Glutamatergic neuron (in vitro differentiated cells): ENCODE results near the gene H1-8. TPM values are rescaled to one million over a fixed set of nuclear protein-coding genes. Genes with fewer than 3 reads are reported as not detected.

Experiments
- DNase-seq: peaks from one replicate; pipeline ENCODE4 v3.0.0; 2022
- H3K27ac Mint-ChIP-seq: one replicate; pipeline ENCODE4 v1.8.0; 2020; ENCODE audit warnings: mild to moderate bottlenecking, mixed read lengths, inconsistent platforms; ENCODE audit not compliant: unreplicated experiment
- H3K27me3 Mint-ChIP-seq: one replicate; pipeline ENCODE4 v1.8.0; 2020; ENCODE audit warnings: mild to moderate bottlenecking, moderate library complexity, mixed read lengths, inconsistent platforms; ENCODE audit not compliant: unreplicated experiment
- H3K36me3 Mint-ChIP-seq: one replicate; pipeline ENCODE4 v1.8.0; 2020; ENCODE audit warnings: mild to moderate bottlenecking, mixed read lengths, inconsistent platforms; ENCODE audit not compliant: unreplicated experiment
- H3K4me1 Mint-ChIP-seq: one replicate; pipeline ENCODE4 v1.8.0; 2020; ENCODE audit warnings: mild to moderate bottlenecking, low read depth, mixed read lengths, inconsistent platforms; ENCODE audit not compliant: unreplicated experiment
- H3K4me3 Mint-ChIP-seq: one replicate; pipeline ENCODE4 v1.8.0; 2020; ENCODE audit warnings: mild to moderate bottlenecking, mixed read lengths, inconsistent platforms; ENCODE audit not compliant: unreplicated experiment
- H3K9me3 Mint-ChIP-seq: one replicate; pipeline ENCODE4 v1.8.0; 2020; ENCODE audit warnings: mild to moderate bottlenecking, moderate library complexity, mixed read lengths, inconsistent platforms; ENCODE audit not compliant: unreplicated experiment
- CTCF ChIP-seq: fragments of 200-600 bp; sonication (generic); IDR thresholded peaks from one replicate; pipeline ENCODE4 v1.5.0; 2021; ENCODE audit not compliant: partially characterized antibody, unreplicated experiment
- total RNA-seq: library from RNA; stranded (reverse); fragmentation: NEBNext Ultra II Directional; extraction: Animal tissue kit (Norgen Biotek cat#: 25700); gene quantifications from one replicate; pipeline ENCODE4 v1.2.1, GENCODE V29; 2021; ENCODE audit not compliant: unreplicated experiment

H1-8 gene
- total RNA-seq, 1 donor from 2014 or later: not detected

- Mint-ChIP-seq H3K9me3 (peaks cover 4% of the 10 kb centered on the region), H3K27ac (peak overlapping the region; percentile 72), H3K27me3 (peaks cover 4% of the 10 kb centered on the region), H3K36me3 (peaks cover 5% of the 10 kb centered on the region), H3K4me3 (peak overlapping the region; percentile 50), H3K4me1 (peaks cover 24% of the 10 kb centered on the region)
- DNase-seq: peak; percentile 62
- no peak for TF ChIP-seq CTCF
These were observed 18.1 kb downstream of the H1-8 start for GRCh38 chr3:129560911-129561594.

- H3K27me3 Mint-ChIP-seq: peaks cover 6% of the 10 kb centered on the region
- peaks cover 27% of the 10 kb centered on the region for H3K4me1 Mint-ChIP-seq
- peaks cover 3% of the 10 kb centered on the region for H3K9me3 Mint-ChIP-seq
- no peak for DNase-seq
- H3K36me3 Mint-ChIP-seq: peaks cover 5% of the 10 kb centered on the region
- no peak for TF ChIP-seq CTCF
- H3K4me3 Mint-ChIP-seq: no peak overlapping the region
- H3K27ac Mint-ChIP-seq: no peak overlapping the region
These were observed 18.8 kb downstream of the H1-8 start for GRCh38 chr3:129561619-129562248.

- Mint-ChIP-seq H3K27me3 (peaks cover 10% of the 10 kb centered on the region), H3K9me3 (peaks cover 8% of the 10 kb centered on the region), H3K4me1 (peaks cover 23% of the 10 kb centered on the region), H3K4me3 (no peak overlapping the region), H3K36me3 (peaks cover 5% of the 10 kb centered on the region), H3K27ac (no peak overlapping the region)
- no peak for DNase-seq
- TF ChIP-seq CTCF: no peak
These were observed 19.8 kb downstream of the H1-8 start for GRCh38 chr3:129562803-129563202.

GRCh38 chr3:129563332-129563731 is 20.4 kb downstream of the H1-8 start:
- DNase-seq: no peak
- Mint-ChIP-seq H3K9me3 (peaks cover 11% of the 10 kb centered on the region), H3K36me3 (peaks cover 5% of the 10 kb centered on the region), H3K27ac (no peak overlapping the region), H3K4me3 (no peak overlapping the region), H3K4me1 (peaks cover 20% of the 10 kb centered on the region), H3K27me3 (peaks cover 10% of the 10 kb centered on the region)
- no peak for TF ChIP-seq CTCF
